ENCODE measurements around the gene KIRREL3.

- TF ChIP-seq CTCF (IDR thresholded peaks at IDR 0.05) (no peak), POLR2A (IDR thresholded peaks at IDR 0.05) (no peak)
These were observed 243.7 kb downstream of the KIRREL3 start for GRCh38 chr11:126756855-126757254.

All from esophagus squamous epithelium (tissue), 4 donors.